ENCODE measurements around the gene CD58.

DNA sequence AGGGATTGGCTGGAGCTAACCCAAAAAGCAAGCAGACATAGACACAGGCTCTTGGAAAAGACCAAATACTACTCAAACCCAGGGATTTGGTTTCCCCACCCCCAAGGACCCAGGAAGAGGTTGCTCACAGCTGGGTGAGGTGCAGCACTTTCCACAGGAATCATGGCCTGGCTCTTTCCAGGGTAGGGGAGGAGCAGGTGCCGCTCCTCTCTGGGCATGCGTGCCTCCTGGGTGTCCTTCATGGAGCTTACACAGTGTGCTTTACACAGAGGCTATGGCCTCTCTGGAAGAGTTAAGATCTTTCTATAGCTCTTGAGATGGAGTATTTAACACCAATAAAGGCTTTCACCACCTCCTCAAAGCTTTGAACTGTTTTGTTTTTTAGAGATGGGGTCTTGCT is 88.3 kb downstream of the CD58 start:
- TF ChIP-seq, protein P1, sequence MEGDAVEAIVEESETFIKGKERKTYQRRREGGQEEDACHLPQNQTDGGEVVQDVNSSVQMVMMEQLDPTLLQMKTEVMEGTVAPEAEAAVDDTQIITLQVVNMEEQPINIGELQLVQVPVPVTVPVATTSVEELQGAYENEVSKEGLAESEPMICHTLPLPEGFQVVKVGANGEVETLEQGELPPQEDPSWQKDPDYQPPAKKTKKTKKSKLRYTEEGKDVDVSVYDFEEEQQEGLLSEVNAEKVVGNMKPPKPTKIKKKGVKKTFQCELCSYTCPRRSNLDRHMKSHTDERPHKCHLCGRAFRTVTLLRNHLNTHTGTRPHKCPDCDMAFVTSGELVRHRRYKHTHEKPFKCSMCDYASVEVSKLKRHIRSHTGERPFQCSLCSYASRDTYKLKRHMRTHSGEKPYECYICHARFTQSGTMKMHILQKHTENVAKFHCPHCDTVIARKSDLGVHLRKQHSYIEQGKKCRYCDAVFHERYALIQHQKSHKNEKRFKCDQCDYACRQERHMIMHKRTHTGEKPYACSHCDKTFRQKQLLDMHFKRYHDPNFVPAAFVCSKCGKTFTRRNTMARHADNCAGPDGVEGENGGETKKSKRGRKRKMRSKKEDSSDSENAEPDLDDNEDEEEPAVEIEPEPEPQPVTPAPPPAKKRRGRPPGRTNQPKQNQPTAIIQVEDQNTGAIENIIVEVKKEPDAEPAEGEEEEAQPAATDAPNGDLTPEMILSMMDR (conservative IDR thresholded peaks at IDR 0.05) = no peak
- no peak for TF ChIP-seq EZH2 (IDR thresholded peaks at IDR 0.05; ENCODE audit: low read depth)
